C4-2B (cell line): ENCODE measurements around the gene GPR4.

Source experiments
- ZFX ChIP-seq: fragments of 450-650 bp; IDR thresholded peaks from 2 replicates; pipeline ENCODE4 v1.6.1; 2017
- TF ChIP-seq, protein P1 (sequence below): fragments of 450-650 bp; conservative IDR thresholded peaks from 2 replicates; pipeline ENCODE4 v1.5.1; 2017; ENCODE audit warnings: mild to moderate bottlenecking

DNA sequence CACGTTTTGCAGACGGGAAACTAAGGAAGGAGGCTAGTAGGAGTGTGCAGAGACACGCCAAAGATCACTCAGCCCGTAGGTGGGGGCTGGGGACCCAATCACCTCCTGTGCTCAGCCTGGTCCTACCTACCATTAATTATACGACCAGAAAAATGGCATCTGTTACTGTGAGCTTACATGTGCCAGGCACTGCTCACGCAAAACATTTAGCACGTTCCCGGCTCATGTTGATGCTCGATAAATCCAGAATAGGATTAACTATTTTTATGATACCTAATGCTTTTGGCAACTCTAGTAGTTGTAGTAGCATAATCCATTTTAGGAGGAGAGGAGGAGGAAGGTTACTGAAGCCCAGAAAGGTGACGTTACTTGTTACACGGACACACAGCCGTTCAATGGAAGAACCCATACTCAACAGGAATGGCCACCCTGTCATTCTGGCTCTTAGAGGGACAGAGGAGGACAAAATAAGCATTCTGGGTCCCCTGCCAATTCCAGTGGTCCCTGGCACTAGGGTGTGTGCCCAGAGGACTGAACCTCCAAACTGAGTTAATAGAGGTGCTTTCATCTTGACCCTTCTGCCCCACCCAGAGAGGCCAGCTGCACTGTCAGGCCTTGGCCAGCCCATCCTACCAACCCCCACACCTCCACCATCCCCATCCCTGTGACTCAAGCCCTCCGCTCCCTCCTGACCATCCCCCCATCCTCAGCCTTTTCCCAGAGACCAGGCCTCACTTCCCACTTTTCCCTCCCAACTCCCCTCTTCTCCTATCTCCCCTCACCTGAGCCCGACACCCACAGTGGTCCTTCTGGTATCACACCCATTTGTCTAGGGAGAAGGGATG is 42.1 kb upstream of the GPR4 start:
- TF ChIP-seq, protein P1, sequence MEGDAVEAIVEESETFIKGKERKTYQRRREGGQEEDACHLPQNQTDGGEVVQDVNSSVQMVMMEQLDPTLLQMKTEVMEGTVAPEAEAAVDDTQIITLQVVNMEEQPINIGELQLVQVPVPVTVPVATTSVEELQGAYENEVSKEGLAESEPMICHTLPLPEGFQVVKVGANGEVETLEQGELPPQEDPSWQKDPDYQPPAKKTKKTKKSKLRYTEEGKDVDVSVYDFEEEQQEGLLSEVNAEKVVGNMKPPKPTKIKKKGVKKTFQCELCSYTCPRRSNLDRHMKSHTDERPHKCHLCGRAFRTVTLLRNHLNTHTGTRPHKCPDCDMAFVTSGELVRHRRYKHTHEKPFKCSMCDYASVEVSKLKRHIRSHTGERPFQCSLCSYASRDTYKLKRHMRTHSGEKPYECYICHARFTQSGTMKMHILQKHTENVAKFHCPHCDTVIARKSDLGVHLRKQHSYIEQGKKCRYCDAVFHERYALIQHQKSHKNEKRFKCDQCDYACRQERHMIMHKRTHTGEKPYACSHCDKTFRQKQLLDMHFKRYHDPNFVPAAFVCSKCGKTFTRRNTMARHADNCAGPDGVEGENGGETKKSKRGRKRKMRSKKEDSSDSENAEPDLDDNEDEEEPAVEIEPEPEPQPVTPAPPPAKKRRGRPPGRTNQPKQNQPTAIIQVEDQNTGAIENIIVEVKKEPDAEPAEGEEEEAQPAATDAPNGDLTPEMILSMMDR, result no peak
- TF ChIP-seq ZFX, result no peak
